ENCODE measurements around the gene RSPH4A. TPM values are rescaled to one million over a fixed set of nuclear protein-coding genes. Genes with fewer than 3 reads are reported as not detected.

Gene RSPH4A
- total and polyA plus RNA-seq, 10 donors: 0.17 to 1.8 (median 0.63) TPM

- Histone ChIP-seq H3K27me3 (replicated peaks in 1 of 7) (no peaks in the 10 kb centered on the region), H3K9me3 (no peaks in the 10 kb centered on the region), H3K4me3 (no peak overlapping the region), H3K4me1 (peaks cover 7 to 69% (median 36%) of the 10 kb centered on the region in 6 donors), H3K27ac (no peak overlapping the region), H3K36me3 (peaks cover 0 to 79% (median 14%) of the 10 kb centered on the region in 6 donors)
- DNase-seq: no peak
- intact Hi-C loops (cut with DNase I; ENCODE audit: low total_unique reads): no loop called here
- TF ChIP-seq CTCF (IDR thresholded peaks at IDR 0.05 in 8 of 11, conservative IDR thresholded peaks at IDR 0.05 in 3 of 11) (no peak), POLR2A (IDR thresholded peaks at IDR 0.05) (no peak), POLR2AphosphoS5 (IDR thresholded peaks at IDR 0.05) (no peak)
- WGBS, 5 donors: 78 to 91% (median 86%) methylated on average over 5 of the region's 5 CpGs
These were observed 38.8 kb upstream of the RSPH4A start for GRCh38 chr6:116577486-116577885.

GRCh38 chr6:116578335-116578734 is 37.9 kb upstream of the RSPH4A start:
- H3K27ac ChIP-seq: no peak overlapping the region
- peaks cover under 1 to 60% (median 28%) of the 10 kb centered on the region in 6 donors for H3K4me1 ChIP-seq
- H3K9me3 ChIP-seq: no peaks in the 10 kb centered on the region
- no peak for DNase-seq
- TF ChIP-seq CTCF (IDR thresholded peaks at IDR 0.05 in 8 of 11, conservative IDR thresholded peaks at IDR 0.05 in 3 of 11) (no peak), POLR2A (IDR thresholded peaks at IDR 0.05) (no peak), POLR2AphosphoS5 (IDR thresholded peaks at IDR 0.05) (no peak)
- peaks cover 0 to 85% (median 14%) of the 10 kb centered on the region in 6 donors for H3K36me3 ChIP-seq
- H3K27me3 ChIP-seq (replicated peaks in 1 of 7): no peaks in the 10 kb centered on the region
- intact Hi-C loops (cut with DNase I; ENCODE audit: low total_unique reads): no loop called here
- no peak overlapping the region for H3K4me3 ChIP-seq

GRCh38 chr6:116579143-116579542 is 37.1 kb upstream of the RSPH4A start:
- WGBS, 5 donors: 88 to 96% (median 94%) methylated on average over 1 of the region's 1 CpG
- H3K36me3 ChIP-seq: peaks cover 0 to 90% (median 16%) of the 10 kb centered on the region in 6 donors
- intact Hi-C loops (cut with DNase I; ENCODE audit: low total_unique reads): no loop called here
- H3K4me3 ChIP-seq: no peak overlapping the region
- H3K27me3 ChIP-seq (replicated peaks in 1 of 7): no peaks in the 10 kb centered on the region
- no peak overlapping the region for H3K27ac ChIP-seq
- no peak for TF ChIP-seq POLR2A (IDR thresholded peaks at IDR 0.05)
- DNase-seq: no peak
- H3K9me3 ChIP-seq: no peaks in the 10 kb centered on the region
- peaks cover 0 to 52% (median 20%) of the 10 kb centered on the region in 6 donors for H3K4me1 ChIP-seq

- H3K36me3 ChIP-seq: peaks cover 0 to 91% (median 22%) of the 10 kb centered on the region in 6 donors
- TF ChIP-seq POLR2AphosphoS5 (IDR thresholded peaks at IDR 0.05): no peak
- no peak for TF ChIP-seq POLR2A (IDR thresholded peaks at IDR 0.05)
- no peak for TF ChIP-seq CTCF (IDR thresholded peaks at IDR 0.05 in 8 of 11, conservative IDR thresholded peaks at IDR 0.05 in 3 of 11)
- H3K27me3 ChIP-seq (replicated peaks in 1 of 7): no peaks in the 10 kb centered on the region
- no peak for DNase-seq
- H3K4me1 ChIP-seq: peaks cover 0 to 43% (median 17%) of the 10 kb centered on the region in 6 donors
- intact Hi-C loops (cut with DNase I; ENCODE audit: low total_unique reads): no loop called here
- no peak overlapping the region for H3K27ac ChIP-seq
- no peak overlapping the region for H3K4me3 ChIP-seq
- 82 to 96% (median 85%) methylated on average over 2 of the region's 2 CpGs for WGBS, 5 donors
- H3K9me3 ChIP-seq: no peaks in the 10 kb centered on the region
These were observed 36.1 kb upstream of the RSPH4A start for GRCh38 chr6:116580198-116580597.

GRCh38 chr6:116586276-116586675 is 30.0 kb upstream of the RSPH4A start:
- no peaks in the 10 kb centered on the region for H3K4me1 ChIP-seq
- H3K36me3 ChIP-seq: peaks cover 0 to 95% (median 52%) of the 10 kb centered on the region in 6 donors
- intact Hi-C loops (cut with DNase I; ENCODE audit: low total_unique reads): no loop called here
- no peaks in the 10 kb centered on the region for H3K27me3 ChIP-seq (replicated peaks in 1 of 7)
- TF ChIP-seq CTCF (IDR thresholded peaks at IDR 0.05 in 8 of 11, conservative IDR thresholded peaks at IDR 0.05 in 3 of 11): no peak
- TF ChIP-seq POLR2AphosphoS5 (IDR thresholded peaks at IDR 0.05): no peak
- TF ChIP-seq POLR2A (IDR thresholded peaks at IDR 0.05): no peak
- H3K9me3 ChIP-seq: no peaks in the 10 kb centered on the region
- no peak overlapping the region for H3K27ac ChIP-seq
- DNase-seq: no peak
- H3K4me3 ChIP-seq: no peak overlapping the region
